ENCODE results near the gene CX3CL1. TPM values are rescaled to one million over a fixed set of nuclear protein-coding genes. Genes with fewer than 3 reads are reported as not detected.

Gene CX3CL1
- total RNA-seq, 4 donors from 2014 or later: 8.7 to 18.4 (median 15.4) TPM

DNA sequence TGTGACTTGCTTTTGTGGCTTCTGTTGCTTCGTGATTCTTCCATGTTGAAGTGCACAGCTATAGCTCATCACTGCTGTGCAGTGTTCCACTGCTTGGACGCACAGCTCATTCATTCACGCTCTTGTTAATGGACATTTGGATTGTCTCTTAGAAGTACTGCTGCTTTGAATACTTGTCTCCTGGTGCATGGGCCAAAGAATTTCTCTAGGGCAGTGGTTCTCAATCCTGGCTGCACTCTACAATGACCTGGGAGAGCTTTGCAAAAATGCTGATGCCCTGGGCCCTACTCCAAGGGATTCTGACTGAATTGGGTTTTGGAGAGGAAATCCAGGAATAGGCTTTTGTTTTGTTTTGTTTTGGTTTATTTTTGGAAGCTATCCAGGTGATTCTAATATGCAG, 52.3 kb downstream of the CX3CL1 start:
- no peaks in the 10 kb centered on the region for H3K9me3 ChIP-seq
- no peaks in the 10 kb centered on the region for H3K27me3 ChIP-seq
- WGBS, 2 donors: 53 to 64% methylated on average over 3 of the region's 3 CpGs
- no peak overlapping the region for H3K4me3 ChIP-seq
- H3K36me3 ChIP-seq: peaks cover 0 to 35% (median 0%) of the 10 kb centered on the region in 3 donors
- DNase-seq (ENCODE audit: low spot score in 2 of 2): no peak
- H3K4me1 ChIP-seq: peaks cover 0 to 14% (median 3%) of the 10 kb centered on the region in 4 donors
- TF ChIP-seq POLR2A (IDR thresholded peaks at IDR 0.05) (no peak), CTCF (IDR thresholded peaks at IDR 0.05) (no peak), EP300 (IDR thresholded peaks at IDR 0.05) (no peak)
- H3K27ac ChIP-seq: no peak overlapping the region

DNA sequence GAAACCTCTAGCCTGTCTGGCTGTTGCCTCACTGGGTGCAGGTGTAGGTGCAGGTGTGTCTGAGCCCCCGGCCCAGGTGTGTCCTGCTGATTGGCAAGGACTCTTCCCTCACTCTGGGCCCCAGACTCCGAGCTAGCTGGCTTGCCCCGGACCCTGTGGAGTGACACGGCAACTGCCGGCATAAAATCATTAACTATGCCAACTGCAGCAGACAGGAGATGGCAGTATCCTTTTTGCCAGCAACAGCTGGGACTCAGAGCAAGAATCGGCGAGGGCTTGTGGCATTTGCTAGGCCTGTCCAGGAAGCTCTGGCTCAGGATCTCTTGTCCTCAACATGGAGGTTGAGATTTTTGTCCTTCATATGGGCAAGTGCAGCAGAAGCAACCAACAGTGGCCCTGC, 54.1 kb downstream of the CX3CL1 start:
- H3K36me3 ChIP-seq: peaks cover 0 to 53% (median 5%) of the 10 kb centered on the region in 3 donors
- TF ChIP-seq EP300 (IDR thresholded peaks at IDR 0.05) (no peak), CTCF (IDR thresholded peaks at IDR 0.05) (no peak), POLR2A (IDR thresholded peaks at IDR 0.05) (no peak)
- peaks cover 0 to 14% (median 3%) of the 10 kb centered on the region in 4 donors for H3K4me1 ChIP-seq
- no peak for DNase-seq (ENCODE audit: low spot score in 2 of 2)
- H3K9me3 ChIP-seq: no peaks in the 10 kb centered on the region
- H3K4me3 ChIP-seq: no peak overlapping the region
- no peak overlapping the region for H3K27ac ChIP-seq
- 88 to 89% methylated on average over 6 to 7 of the region's 7 CpGs for WGBS, 2 donors
- H3K27me3 ChIP-seq: no peaks in the 10 kb centered on the region

DNA sequence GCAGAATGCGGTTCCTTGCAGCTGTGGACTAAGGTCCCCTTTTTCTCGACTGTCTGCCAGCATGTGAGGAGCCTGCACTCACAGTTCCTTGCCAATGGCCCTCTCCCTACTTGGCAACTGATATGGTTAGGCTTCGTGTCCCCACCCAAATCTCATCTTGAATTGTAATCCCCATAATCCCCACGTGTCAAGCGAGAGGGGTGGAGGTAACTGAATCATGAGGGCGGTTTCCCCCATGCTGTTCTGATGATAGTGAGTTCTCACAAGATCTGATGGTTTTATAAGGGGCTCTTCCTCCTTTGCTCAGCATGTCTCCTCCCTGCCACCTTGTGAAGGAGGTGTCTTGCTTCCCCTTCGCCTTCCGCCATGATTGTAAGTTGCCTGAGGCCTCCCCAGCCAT, 55.0 kb downstream of the CX3CL1 start:
- H3K4me1 ChIP-seq: peaks cover 0 to 5% (median under 1%) of the 10 kb centered on the region in 4 donors
- DNase-seq (ENCODE audit: low spot score in 2 of 2): no peak
- H3K9me3 ChIP-seq: no peaks in the 10 kb centered on the region
- H3K36me3 ChIP-seq: peaks cover 0 to 62% (median 10%) of the 10 kb centered on the region in 3 donors
- H3K27me3 ChIP-seq: no peaks in the 10 kb centered on the region
- TF ChIP-seq EP300 (IDR thresholded peaks at IDR 0.05) (no peak), CTCF (IDR thresholded peaks at IDR 0.05) (no peak), POLR2A (IDR thresholded peaks at IDR 0.05) (no peak)
- 85 to 87% methylated on average over 8 of the region's 8 CpGs for WGBS, 2 donors
- H3K27ac ChIP-seq: no peak overlapping the region
- H3K4me3 ChIP-seq: no peak overlapping the region

- TF ChIP-seq EP300 (IDR thresholded peaks at IDR 0.05) (no peak), POLR2A (IDR thresholded peaks at IDR 0.05) (no peak), CTCF (IDR thresholded peaks at IDR 0.05) (no peak)
- no peaks in the 10 kb centered on the region for H3K9me3 ChIP-seq
- DNase-seq (ENCODE audit: low spot score in 2 of 2): no peak
- H3K27me3 ChIP-seq: no peaks in the 10 kb centered on the region
- no peaks in the 10 kb centered on the region for H3K4me1 ChIP-seq
- no peak overlapping the region for H3K27ac ChIP-seq
- H3K36me3 ChIP-seq: peaks cover 0 to 67% (median 15%) of the 10 kb centered on the region in 3 donors
- no peak overlapping the region for H3K4me3 ChIP-seq
These were observed 55.5 kb downstream of the CX3CL1 start for GRCh38 chr16:57427824-57428223.

- WGBS, 2 donors: 89 to 90% methylated on average over 5 of the region's 5 CpGs
- H3K4me3 ChIP-seq: no peak overlapping the region
- H3K27me3 ChIP-seq: no peaks in the 10 kb centered on the region
- no peak overlapping the region for H3K27ac ChIP-seq
- peaks cover 2 to 98% (median 24%) of the 10 kb centered on the region in 3 donors for H3K36me3 ChIP-seq
- no peak for DNase-seq (ENCODE audit: low spot score in 2 of 2)
- TF ChIP-seq CTCF (IDR thresholded peaks at IDR 0.05): no peak
- no peak for TF ChIP-seq EP300 (IDR thresholded peaks at IDR 0.05)
- no peak for TF ChIP-seq POLR2A (IDR thresholded peaks at IDR 0.05)
- no peaks in the 10 kb centered on the region for H3K9me3 ChIP-seq
- no peaks in the 10 kb centered on the region for H3K4me1 ChIP-seq
These were observed 58.7 kb downstream of the CX3CL1 start for GRCh38 chr16:57430955-57431354.

Measured in tibial nerve (tissue), 4 donors.